NCI-H2196 treated with DMSO at 0.1 percent for 48 hours (cell line): ENCODE data around the gene TMEM229A.
"Not testable (repeated sequence)": the region's sequence is repeated elsewhere in the genome, so short reads cannot be mapped to it uniquely, and the experiment has no call there.

Experiments
- DNase-seq: peaks from one replicate; lab custom pipeline; 2025; ENCODE audit not compliant: unreplicated experiment; lab: John Stamatoyannopoulos, UW

Gene TMEM229A

GRCh38 chr7:124032369-124033094 is at the start of gene TMEM229A:
TSS of gene TMEM229A (minus strand) at chr7:124033067. CDS start at chr7:124033003, 64 bp downstream.
- peak; percentile 1 for DNase-seq

GRCh38 chr7:124082234-124082633 is 49.4 kb upstream of the TMEM229A start:
- DNase-seq, result not testable (repeated sequence)

- DNase-seq, result no peak
Measured at GRCh38 chr7:124077546-124077945, 44.7 kb upstream of the TMEM229A start.

DNA sequence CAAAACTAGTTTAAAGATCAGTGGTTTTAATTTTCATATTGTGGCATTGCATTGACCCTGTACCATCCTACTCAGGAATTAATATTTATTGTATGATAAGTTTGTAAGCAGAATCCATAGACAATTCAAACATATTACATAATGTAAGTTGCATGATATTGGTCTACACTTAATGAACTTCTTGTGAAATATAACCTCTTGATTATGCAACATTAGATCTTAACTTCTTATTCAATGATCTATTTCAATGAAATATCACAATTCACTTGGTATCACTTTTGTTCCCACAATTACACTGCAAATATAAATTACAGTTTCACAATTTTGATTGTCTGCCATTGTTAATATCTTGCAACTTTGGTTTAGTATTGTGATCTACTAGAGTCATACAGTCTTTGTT is 44.0 kb upstream of the TMEM229A start:
- no peak for DNase-seq

- no peak for DNase-seq
Measured at GRCh38 chr7:124074007-124074406, 41.1 kb upstream of the TMEM229A start.

- no peak for DNase-seq
Measured at GRCh38 chr7:124073310-124073645, 40.4 kb upstream of the TMEM229A start.

DNA sequence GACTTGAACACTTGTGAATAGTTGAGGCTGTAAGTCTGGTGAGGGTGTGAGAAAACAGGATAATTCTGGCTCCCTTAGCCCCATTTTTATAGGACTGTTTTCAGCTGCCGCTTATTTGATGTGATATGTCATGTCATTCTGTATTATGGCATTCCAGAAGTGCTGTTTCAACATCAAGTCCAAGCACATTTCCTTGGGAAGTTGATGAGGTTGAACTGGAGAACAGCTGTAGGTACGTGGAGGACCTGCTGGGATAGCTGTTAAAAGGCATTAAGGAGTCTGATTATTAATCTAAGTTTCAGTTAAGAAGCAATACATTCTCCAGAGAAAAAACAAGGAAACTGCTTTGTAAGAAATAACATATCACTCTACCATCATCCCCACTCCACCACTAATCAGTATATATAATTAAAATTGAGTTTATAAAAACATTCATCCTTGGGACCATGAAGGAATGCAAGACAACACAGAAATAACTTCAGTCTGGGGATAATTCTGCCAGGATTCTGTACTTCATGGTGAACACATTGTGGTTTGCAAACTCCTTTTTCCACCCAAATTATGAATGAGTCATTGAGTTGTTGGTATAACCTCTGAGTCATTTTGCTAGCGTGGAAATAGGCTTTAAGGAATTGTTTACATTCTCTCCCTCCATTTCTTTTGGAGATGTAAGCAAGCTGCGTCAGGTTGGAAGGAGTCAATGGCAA is 39.9 kb upstream of the TMEM229A start:
- DNase-seq, result no peak

DNA sequence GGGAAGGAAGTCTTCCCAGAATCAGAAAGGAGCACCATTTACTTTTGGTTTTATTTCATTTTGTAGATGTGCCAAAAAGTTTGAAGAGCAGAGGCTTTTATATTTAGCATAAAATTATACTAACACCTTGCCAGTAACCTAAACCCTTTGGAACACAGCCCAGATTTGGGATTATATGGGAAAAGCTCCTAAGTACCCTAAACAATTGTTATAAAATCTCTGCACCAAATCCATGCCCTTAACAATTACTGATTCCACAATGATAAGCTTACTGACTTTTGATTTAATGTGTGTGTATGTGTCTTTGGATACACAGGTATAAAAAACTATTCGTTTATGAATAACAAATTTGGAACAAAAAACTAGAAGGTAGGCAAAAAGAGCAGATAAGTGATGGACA is 39.0 kb upstream of the TMEM229A start:
- DNase-seq, result no peak

DNA sequence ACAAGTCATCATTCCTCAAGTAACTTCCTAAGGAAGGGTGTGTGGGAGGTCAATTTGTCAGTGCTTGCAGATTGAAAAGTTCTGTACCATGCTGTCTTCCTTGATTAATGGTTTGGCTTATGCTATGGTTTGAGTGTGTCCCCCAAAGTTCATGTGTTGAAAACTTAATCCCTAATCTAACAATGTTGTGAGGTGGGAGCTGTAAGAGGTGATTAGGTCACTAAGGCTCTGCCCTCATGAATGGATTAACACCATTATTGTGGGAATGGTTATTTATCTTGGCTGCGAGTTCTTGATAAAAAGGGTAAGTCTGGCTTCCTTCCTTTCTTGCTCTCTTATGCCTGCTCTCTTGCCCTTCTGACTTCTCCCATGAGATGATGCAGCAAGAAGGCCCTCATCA is 29.3 kb upstream of the TMEM229A start:
- no peak for DNase-seq

DNA sequence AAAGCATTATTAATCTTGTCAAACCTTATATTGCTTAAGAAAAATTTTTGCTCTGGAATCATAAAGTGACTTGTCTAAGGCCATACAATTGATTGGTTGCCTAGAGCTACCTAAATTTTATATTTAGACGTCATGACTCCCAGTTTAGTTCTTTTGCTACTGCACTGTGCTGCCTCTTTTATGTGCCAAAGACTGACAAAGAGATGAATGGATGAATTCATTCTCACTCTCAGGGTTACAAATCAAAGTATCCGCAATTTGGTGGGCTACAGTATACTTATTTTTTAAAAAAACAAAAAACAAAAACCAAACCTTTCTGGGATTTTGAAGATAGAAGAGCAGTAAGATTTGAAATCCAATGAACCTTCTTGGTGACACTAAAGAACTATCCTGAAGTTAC is 27.7 kb upstream of the TMEM229A start:
- no peak for DNase-seq

GRCh38 chr7:124059375-124059774 is 26.5 kb upstream of the TMEM229A start:
- DNase-seq, result no peak

DNA sequence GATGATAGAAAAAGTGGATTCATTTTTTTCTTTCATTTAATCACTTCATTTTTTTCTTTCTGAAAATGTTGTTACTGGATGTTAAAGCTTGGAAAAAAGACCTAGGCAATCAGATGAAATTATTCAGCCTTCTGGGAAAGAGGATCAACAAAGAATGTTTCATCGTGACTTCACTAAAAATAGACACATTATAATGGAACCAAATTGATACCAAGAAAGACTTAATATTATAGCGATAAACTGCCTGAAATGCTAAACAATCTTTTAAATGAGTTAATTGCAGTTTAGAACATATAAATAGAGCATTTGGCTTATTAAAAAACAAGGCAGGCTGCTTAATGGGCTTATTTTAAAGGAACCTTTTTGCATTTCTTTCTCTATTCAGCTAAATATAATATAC is 25.6 kb upstream of the TMEM229A start:
- no peak for DNase-seq

GRCh38 chr7:124057872-124058271 is 25.0 kb upstream of the TMEM229A start:
- no peak for DNase-seq

DNA sequence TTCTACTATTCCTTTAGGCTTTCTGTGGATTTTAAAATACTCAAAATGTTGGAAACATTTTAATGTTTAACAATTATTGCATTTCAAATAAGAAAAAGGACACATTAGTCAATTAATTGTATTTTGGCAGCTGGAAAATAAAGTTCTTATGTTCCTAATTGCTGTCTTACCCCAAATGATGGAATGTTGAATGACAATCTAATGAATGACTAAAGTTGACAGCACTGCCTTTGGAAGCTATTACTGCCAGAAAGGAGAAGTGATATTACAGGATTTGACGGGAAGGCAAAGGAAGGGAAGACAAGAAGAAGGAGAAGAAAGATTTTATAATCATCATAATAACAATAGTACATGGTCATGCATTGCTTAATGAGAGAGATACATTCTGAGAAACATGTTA is 23.4 kb upstream of the TMEM229A start:
- DNase-seq, result no peak

GRCh38 chr7:124051681-124052377 is 19.0 kb upstream of the TMEM229A start:
- no peak for DNase-seq

DNA sequence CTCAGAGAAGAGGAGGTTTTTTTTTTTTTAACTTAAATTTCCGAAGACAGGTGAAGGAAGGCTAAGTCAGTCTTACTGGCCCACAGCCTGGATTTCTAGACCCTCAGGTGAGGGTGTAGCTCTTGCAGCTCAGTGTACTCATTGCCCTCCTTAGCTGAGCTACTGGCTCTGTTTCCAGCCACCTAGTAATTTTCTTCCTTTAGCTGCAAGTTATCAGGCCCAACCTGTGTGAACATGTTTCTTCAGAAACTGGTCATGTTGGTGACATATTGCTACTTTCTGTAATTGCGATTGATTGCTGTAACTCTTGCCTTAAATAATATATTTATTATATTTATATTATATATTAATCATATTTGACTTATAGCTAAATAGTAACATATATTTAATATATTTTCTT is 10.0 kb upstream of the TMEM229A start:
- DNase-seq, result no peak

DNA sequence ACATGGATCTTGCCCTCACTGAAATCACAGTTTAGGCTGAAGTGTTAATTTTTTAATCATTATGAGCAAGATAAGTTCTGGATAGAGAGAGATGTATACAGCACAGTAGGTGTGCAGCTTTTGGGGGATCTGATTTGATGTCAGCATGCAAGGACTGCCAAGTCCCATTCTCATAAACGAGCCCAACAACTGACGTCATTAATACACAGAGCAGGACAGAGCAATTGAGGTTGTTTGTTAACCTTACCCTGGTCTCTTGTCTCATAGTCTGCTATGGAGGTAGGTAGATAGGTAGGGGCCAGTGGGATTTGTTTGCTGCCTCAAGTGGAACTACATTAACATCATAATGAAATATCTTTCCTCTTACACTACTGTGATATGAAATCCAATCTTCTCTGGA is 8.6 kb upstream of the TMEM229A start:
- DNase-seq, result no peak

- DNase-seq, result not testable (repeated sequence)
Measured at GRCh38 chr7:124037902-124038301, 5.0 kb upstream of the TMEM229A start.

DNA sequence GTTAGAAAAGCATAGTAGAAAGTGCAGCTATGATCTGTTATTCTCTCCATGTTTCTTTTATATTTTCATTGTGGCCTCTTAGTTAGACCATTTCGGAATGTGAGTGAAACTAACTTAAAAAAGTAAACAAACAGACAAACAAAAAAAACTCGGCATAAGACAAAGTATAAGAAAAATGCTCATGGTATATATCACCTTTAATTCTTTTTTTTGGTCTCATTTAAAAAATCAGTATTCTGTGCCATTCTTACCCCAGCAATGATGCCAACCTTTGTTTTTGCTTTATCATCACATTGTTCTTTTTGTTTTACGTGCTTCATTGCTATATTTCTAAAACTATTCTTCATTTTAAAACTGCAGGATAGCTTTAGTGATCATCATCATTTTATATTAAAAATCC is 2.8 kb upstream of the TMEM229A start:
- DNase-seq, result no peak

GRCh38 chr7:124034754-124035100 is 1.9 kb upstream of the TMEM229A start:
- DNase-seq, result no peak

GRCh38 chr7:124033807-124034753 is 1.2 kb upstream of the TMEM229A start:
- DNase-seq, result no peak
